ENCODE data around the gene HOXA2. TPM values are rescaled to one million over a fixed set of nuclear protein-coding genes. Genes with fewer than 3 reads are reported as not detected.

HOXA2 gene
- total RNA-seq, 2 experiments from 2014 or later = 0.25 to 0.42 TPM

- Histone ChIP-seq H3K4me1 (ENCODE audit: insufficient read depth, low read length, poor library complexity, severe bottlenecking) (peaks cover 36% of the 10 kb centered on the region), H2AFZ (ENCODE audit: low read length) (no peak overlapping the region), H3K9me2 (ENCODE audit: insufficient read depth, low read length) (no peaks in the 10 kb centered on the region), H3K36me3 (ENCODE audit: insufficient read depth, low read length) (peaks cover 7% of the 10 kb centered on the region), H3K4me2 (ENCODE audit: low read length) (peak overlapping the region; percentile 94), H3K4me3 (ENCODE audit: low read depth, low read length, poor library complexity, severe bottlenecking) (peak overlapping the region; percentile 75), H4K20me1 (ENCODE audit: insufficient read depth, low read length) (no peaks in the 10 kb centered on the region), H3K9me3 (ENCODE audit: low read length) (no peaks in the 10 kb centered on the region), H3K27ac (ENCODE audit: low read depth, low read length, poor library complexity, severe bottlenecking) (no peak overlapping the region), H3K79me2 (ENCODE audit: insufficient read depth, low read depth, low read length) (peaks cover 8% of the 10 kb centered on the region; the same call in 1 of the 2 replicates)
- TF ChIP-seq CTCF (conservative IDR thresholded peaks at IDR 0.05; ENCODE audit: low read length) (no peak), EZH2phosphoT487 (IDR thresholded peaks at IDR 0.05; ENCODE audit: borderline replicate concordance, low read depth, low read length) (no peak)
- ChIA-PET POLR2A (interaction anchor here (0.8 to 2.2 kb wide), 5 partner anchors 14 to 283 kb away, joined by 3 to 5 read pairs (median 4); partner anchors contain the start of gene HOXA1), CTCF (ENCODE audit: unreplicated experiment) (interaction anchor here (0.6 kb wide), 1 partner anchor 784 kb away, joined by 3 read pairs; no protein-coding TSS in a partner anchor)
- no peak for DNase-seq (ENCODE audit: low spot score)
- BruUV-seq (replicated peaks) = no TSS peak
- intact Hi-C loops (cut with micrococcal nuclease; ENCODE audit: unreplicated experiment) = no loop called here
Measured at GRCh38 chr7:27148756-27149641, 46.5 kb upstream of the HOXA2 start.

- intact Hi-C loops (cut with micrococcal nuclease; ENCODE audit: unreplicated experiment) = no loop called here
- H3K27ac ChIP-seq (ENCODE audit: low read depth, low read length, poor library complexity, severe bottlenecking) = no peak overlapping the region
- no peak for TF ChIP-seq CTCF (conservative IDR thresholded peaks at IDR 0.05; ENCODE audit: low read length)
- H3K4me2 ChIP-seq (ENCODE audit: low read length) = peak overlapping the region; percentile 94
- H3K4me1 ChIP-seq (ENCODE audit: insufficient read depth, low read length, poor library complexity, severe bottlenecking) = peaks cover 36% of the 10 kb centered on the region
- no peaks in the 10 kb centered on the region for H4K20me1 ChIP-seq (ENCODE audit: insufficient read depth, low read length)
- no peak for DNase-seq (ENCODE audit: low spot score)
- no peaks in the 10 kb centered on the region for H3K9me3 ChIP-seq (ENCODE audit: low read length)
- H3K36me3 ChIP-seq (ENCODE audit: insufficient read depth, low read length) = peaks cover 11% of the 10 kb centered on the region
- peak overlapping the region; percentile 75 for H3K4me3 ChIP-seq (ENCODE audit: low read depth, low read length, poor library complexity, severe bottlenecking)
- ChIA-PET POLR2A (no interaction called here), CTCF (ENCODE audit: unreplicated experiment) (interaction anchor here (0.6 kb wide), 1 partner anchor 783 kb away, joined by 3 read pairs; no protein-coding TSS in a partner anchor)
- BruUV-seq (replicated peaks) = no TSS peak
- H2AFZ ChIP-seq (ENCODE audit: low read length) = no peak overlapping the region
- peaks cover 8% of the 10 kb centered on the region; the same call in 1 of the 2 replicates for H3K79me2 ChIP-seq (ENCODE audit: insufficient read depth, low read depth, low read length)
- no peaks in the 10 kb centered on the region for H3K9me2 ChIP-seq (ENCODE audit: insufficient read depth, low read length)
Measured at GRCh38 chr7:27148031-27148755, 45.7 kb upstream of the HOXA2 start.

Data from OCI-LY7 (cell line).